Measurements from ENCODE around the gene MYT1. TPM values are rescaled to one million over a fixed set of nuclear protein-coding genes. Genes with fewer than 3 reads are reported as not detected.

Gene MYT1
- polyA plus RNA-seq, 3 donors = not detected

DNA sequence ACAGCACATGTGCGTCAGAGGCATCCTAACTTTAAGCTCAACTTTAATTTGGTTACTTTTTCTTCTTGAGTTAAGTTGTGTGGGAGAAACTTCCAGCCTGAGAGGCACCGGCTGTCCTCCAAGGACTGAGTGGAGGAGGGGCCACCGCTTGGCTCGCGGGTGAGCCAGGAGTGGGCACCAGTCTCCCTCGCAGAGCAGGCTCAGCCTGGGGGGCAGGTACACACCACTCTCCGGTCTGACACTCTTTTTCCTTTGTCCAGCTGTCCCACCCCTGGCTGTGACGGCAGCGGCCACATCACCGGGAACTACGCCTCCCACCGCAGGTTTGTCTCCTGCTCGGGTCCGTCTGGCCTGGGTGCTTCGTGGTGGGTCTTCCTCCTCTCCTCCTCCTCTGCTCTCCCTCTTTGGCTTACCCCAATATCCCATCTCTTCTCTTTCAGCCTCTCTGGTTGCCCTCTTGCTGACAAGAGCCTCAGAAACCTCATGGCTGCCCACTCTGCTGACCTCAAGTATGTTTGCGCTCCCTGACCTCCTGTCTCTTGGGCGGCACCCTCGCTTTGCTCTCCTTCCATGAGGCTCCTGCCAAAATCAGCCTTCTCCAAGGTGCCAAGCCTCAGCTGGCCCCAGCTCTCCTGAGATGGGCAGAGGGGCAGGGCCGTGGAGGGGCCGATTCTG lies 58.7 kb downstream of the MYT1 start:
- 91% methylated on average over 18 of the region's 20 CpGs for WGBS (ENCODE audit: insufficient coverage)
- Mint-ChIP-seq H3K4me3 (no peak overlapping the region), H3K36me3 (no peaks in the 10 kb centered on the region), H3K9me3 (no peaks in the 10 kb centered on the region), H3K4me1 (no peaks in the 10 kb centered on the region), H3K27me3 (ENCODE audit: low read depth in 3 of 3) (peaks cover 1 to 3% (median 2%) of the 10 kb centered on the region in 3 donors), H3K27ac (peak overlapping the region in 1 of 7 donors; percentile 8)
- Histone ChIP-seq H4K20me1 (ENCODE audit: insufficient read depth, low read length) (no peaks in the 10 kb centered on the region), H3K4me3 (replicated peaks in 1 of 3; ENCODE audit: low read depth in 2 of 3, low read length in 3 of 3) (no peak overlapping the region), H3K9me3 (replicated peaks in 1 of 2; ENCODE audit: control insufficient read depth in 1 of 2, insufficient read depth in 1 of 2, low read length in 2 of 2) (no peaks in the 10 kb centered on the region), H2AFZ (ENCODE audit: insufficient read depth, low read depth, low read length, poor library complexity, severe bottlenecking) (no peak overlapping the region), H3K27ac (ENCODE audit: low read depth in 1 of 2, low read length in 2 of 2) (no peak overlapping the region), H3K79me2 (ENCODE audit: insufficient read depth, low read length) (no peaks in the 10 kb centered on the region), H3K27me3 (ENCODE audit: control insufficient read depth in 2 of 2, insufficient read depth in 2 of 2, low read length in 2 of 2) (no peaks in the 10 kb centered on the region), H3K4me1 (ENCODE audit: control insufficient read depth in 1 of 2, insufficient read depth in 2 of 2, low read length in 2 of 2) (no peaks in the 10 kb centered on the region), H3K4me2 (replicated peaks; ENCODE audit: extremely low read depth, low read length, poor library complexity, severe bottlenecking) (no peak overlapping the region), H3K36me3 (replicated peaks in 1 of 2; ENCODE audit: control insufficient read depth in 1 of 2, insufficient read depth in 2 of 2, low read length in 2 of 2) (no peaks in the 10 kb centered on the region), H3K9ac (ENCODE audit: insufficient read depth, low read length, poor library complexity, severe bottlenecking) (no peak overlapping the region)
- intact Hi-C loops (cut with micrococcal nuclease) = no loop called here
- DNase-seq = no peak
- TF ChIP-seq, protein P1, sequence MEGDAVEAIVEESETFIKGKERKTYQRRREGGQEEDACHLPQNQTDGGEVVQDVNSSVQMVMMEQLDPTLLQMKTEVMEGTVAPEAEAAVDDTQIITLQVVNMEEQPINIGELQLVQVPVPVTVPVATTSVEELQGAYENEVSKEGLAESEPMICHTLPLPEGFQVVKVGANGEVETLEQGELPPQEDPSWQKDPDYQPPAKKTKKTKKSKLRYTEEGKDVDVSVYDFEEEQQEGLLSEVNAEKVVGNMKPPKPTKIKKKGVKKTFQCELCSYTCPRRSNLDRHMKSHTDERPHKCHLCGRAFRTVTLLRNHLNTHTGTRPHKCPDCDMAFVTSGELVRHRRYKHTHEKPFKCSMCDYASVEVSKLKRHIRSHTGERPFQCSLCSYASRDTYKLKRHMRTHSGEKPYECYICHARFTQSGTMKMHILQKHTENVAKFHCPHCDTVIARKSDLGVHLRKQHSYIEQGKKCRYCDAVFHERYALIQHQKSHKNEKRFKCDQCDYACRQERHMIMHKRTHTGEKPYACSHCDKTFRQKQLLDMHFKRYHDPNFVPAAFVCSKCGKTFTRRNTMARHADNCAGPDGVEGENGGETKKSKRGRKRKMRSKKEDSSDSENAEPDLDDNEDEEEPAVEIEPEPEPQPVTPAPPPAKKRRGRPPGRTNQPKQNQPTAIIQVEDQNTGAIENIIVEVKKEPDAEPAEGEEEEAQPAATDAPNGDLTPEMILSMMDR (IDR thresholded peaks at IDR 0.05) = no peak

DNA sequence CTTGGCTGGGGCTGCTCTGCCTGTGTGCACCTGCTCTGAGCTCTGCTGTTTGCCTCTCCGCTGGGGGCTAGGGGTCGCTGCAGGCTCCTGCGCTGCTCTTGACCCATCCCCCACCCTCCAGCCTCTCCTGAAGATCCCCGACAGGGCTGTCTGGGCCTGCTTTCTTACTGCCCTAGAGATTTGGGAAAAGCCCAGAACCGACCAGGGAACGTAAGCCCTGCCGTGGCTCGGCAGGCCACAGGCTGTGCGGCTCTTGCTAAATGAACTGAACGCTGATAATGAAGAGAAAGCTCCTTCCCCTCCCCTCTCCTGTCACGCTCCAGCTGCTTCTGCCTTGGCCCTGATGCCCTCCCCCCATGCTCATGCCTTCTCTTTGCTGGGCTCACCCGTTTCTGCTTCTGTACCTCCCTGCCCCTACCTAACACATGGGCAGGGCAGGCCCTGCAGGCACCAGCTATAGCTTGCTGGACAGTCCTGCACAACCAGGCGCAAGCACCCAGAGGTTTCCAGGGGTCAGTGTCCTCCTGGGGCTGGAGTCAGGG lies 59.3 kb downstream of the MYT1 start:
- H3K36me3 ChIP-seq (replicated peaks in 1 of 2; ENCODE audit: control insufficient read depth in 1 of 2, insufficient read depth in 2 of 2, low read length in 2 of 2) = no peaks in the 10 kb centered on the region
- no peak overlapping the region for H3K27ac ChIP-seq (ENCODE audit: low read depth in 1 of 2, low read length in 2 of 2)
- H3K27me3 ChIP-seq (ENCODE audit: control insufficient read depth in 2 of 2, insufficient read depth in 2 of 2, low read length in 2 of 2) = no peaks in the 10 kb centered on the region
- Mint-ChIP-seq H3K27me3 (ENCODE audit: low read depth in 3 of 3) (peaks cover 1 to 3% (median 2%) of the 10 kb centered on the region in 3 donors), H3K4me3 (no peak overlapping the region), H3K4me1 (no peaks in the 10 kb centered on the region), H3K9me3 (no peaks in the 10 kb centered on the region), H3K27ac (peak overlapping the region in 1 of 7 donors; percentile 8), H3K36me3 (no peaks in the 10 kb centered on the region)
- intact Hi-C loops (cut with micrococcal nuclease) = no loop called here
- H2AFZ ChIP-seq (ENCODE audit: insufficient read depth, low read depth, low read length, poor library complexity, severe bottlenecking) = no peak overlapping the region
- H3K4me3 ChIP-seq (replicated peaks in 1 of 3; ENCODE audit: low read depth in 2 of 3, low read length in 3 of 3) = no peak overlapping the region
- no peaks in the 10 kb centered on the region for H4K20me1 ChIP-seq (ENCODE audit: insufficient read depth, low read length)
- H3K9me3 ChIP-seq (replicated peaks in 1 of 2; ENCODE audit: control insufficient read depth in 1 of 2, insufficient read depth in 1 of 2, low read length in 2 of 2) = no peaks in the 10 kb centered on the region
- H3K4me1 ChIP-seq (ENCODE audit: control insufficient read depth in 1 of 2, insufficient read depth in 2 of 2, low read length in 2 of 2) = no peaks in the 10 kb centered on the region
- H3K4me2 ChIP-seq (replicated peaks; ENCODE audit: extremely low read depth, low read length, poor library complexity, severe bottlenecking) = no peak overlapping the region
- H3K9ac ChIP-seq (ENCODE audit: insufficient read depth, low read length, poor library complexity, severe bottlenecking) = no peak overlapping the region
- TF ChIP-seq, protein P1 (IDR thresholded peaks at IDR 0.05) = no peak
- no peaks in the 10 kb centered on the region for H3K79me2 ChIP-seq (ENCODE audit: insufficient read depth, low read length)
- DNase-seq = no peak
- 87% methylated on average over 9 of the region's 13 CpGs for WGBS (ENCODE audit: insufficient coverage)

All from CD14-positive monocyte (primary cell).